ENCODE data around the gene ZBTB16. TPM values are rescaled to one million over a fixed set of nuclear protein-coding genes. Genes with fewer than 3 reads are reported as not detected.

The ZBTB16 gene
- total RNA-seq, 3 donors from 2014 or later: 4.9 to 82.1 (median 48.8) TPM

DNA sequence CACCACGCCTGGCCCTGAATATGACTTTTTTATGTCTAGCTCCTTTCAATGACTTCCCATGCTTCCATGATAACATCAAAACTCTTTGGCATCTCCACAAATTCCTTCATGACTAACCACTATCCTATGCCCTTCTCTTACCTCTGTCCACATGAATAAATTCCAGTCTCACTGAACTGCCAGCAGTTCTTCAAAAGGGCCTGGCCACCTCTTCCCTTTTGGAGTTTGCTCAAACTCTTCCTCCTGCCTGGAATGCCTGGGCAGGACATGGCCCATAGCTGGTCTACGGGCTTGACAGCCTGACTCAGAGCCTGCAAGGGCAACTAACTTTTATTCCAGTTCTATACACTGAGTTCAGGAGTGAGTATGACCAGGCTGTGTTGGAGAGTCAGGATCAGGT is 41.8 kb upstream of the ZBTB16 start:
- no peak overlapping the region for H3K4me3 ChIP-seq
- DNase-seq (no peak), ATAC-seq (no peak)
- no peaks in the 10 kb centered on the region for H3K9me3 ChIP-seq
- no peaks in the 10 kb centered on the region for H3K36me3 ChIP-seq (ENCODE audit: low read depth)
- no peaks in the 10 kb centered on the region for H3K4me1 ChIP-seq (ENCODE audit: low read depth)
- intact Hi-C loops (cut with DNase I, micrococcal nuclease): no loop called here
- TF ChIP-seq, protein P1, sequence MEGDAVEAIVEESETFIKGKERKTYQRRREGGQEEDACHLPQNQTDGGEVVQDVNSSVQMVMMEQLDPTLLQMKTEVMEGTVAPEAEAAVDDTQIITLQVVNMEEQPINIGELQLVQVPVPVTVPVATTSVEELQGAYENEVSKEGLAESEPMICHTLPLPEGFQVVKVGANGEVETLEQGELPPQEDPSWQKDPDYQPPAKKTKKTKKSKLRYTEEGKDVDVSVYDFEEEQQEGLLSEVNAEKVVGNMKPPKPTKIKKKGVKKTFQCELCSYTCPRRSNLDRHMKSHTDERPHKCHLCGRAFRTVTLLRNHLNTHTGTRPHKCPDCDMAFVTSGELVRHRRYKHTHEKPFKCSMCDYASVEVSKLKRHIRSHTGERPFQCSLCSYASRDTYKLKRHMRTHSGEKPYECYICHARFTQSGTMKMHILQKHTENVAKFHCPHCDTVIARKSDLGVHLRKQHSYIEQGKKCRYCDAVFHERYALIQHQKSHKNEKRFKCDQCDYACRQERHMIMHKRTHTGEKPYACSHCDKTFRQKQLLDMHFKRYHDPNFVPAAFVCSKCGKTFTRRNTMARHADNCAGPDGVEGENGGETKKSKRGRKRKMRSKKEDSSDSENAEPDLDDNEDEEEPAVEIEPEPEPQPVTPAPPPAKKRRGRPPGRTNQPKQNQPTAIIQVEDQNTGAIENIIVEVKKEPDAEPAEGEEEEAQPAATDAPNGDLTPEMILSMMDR (IDR thresholded peaks at IDR 0.05): no peak

DNA sequence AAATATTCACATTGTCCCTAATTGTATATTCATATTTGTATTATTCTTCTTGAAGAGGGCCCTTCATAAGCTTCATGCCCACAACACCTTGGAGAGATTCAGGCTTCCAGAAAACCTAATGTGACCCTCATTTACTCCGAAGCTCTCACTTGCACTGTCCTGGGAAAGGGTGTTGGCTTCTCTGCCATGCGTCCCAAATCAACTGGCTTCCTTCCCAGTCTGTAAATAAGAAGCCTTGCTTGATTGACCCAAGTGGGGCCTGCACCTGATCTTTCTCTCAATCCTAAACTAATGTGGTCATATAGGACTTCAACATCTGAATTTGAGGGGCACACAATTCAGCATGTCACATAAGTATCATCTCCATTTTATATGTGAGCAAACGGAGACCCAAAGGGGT is 40.5 kb upstream of the ZBTB16 start:
- H3K36me3 ChIP-seq (ENCODE audit: low read depth): no peaks in the 10 kb centered on the region
- intact Hi-C loops (cut with DNase I, micrococcal nuclease): no loop called here
- DNase-seq: peak in 1 of 3 donors; percentile 23
- no peak overlapping the region for H3K4me3 ChIP-seq
- no peaks in the 10 kb centered on the region for H3K9me3 ChIP-seq
- H3K4me1 ChIP-seq (ENCODE audit: low read depth): no peaks in the 10 kb centered on the region
- TF ChIP-seq, protein P1 (IDR thresholded peaks at IDR 0.05): no peak
- peak; percentile 58 for ATAC-seq

DNA sequence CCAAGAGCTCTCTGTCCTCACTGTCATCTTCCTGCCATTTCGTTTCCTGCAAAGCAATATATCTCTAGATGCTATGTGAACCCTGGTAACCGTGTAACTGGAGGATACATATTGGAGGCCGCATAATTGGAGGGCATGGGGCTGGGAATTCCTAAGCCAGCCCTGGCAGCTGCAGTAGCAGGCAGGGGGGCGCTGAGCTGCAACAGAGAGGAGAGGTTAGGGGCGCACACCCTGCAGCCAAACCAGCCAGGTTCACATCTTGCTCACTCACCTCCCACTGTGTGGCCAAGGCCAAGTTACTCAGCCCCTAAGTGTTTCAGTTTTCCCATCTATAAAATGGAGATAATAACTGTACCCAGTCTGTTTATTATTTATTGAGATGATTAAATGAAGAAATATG is 39.9 kb upstream of the ZBTB16 start:
- ATAC-seq (no peak), DNase-seq (no peak)
- H3K4me1 ChIP-seq (ENCODE audit: low read depth): no peaks in the 10 kb centered on the region
- intact Hi-C loops (cut with DNase I, micrococcal nuclease): no loop called here
- no peaks in the 10 kb centered on the region for H3K9me3 ChIP-seq
- no peak overlapping the region for H3K4me3 ChIP-seq
- TF ChIP-seq, protein P1 (IDR thresholded peaks at IDR 0.05): no peak
- H3K36me3 ChIP-seq (ENCODE audit: low read depth): no peaks in the 10 kb centered on the region

DNA sequence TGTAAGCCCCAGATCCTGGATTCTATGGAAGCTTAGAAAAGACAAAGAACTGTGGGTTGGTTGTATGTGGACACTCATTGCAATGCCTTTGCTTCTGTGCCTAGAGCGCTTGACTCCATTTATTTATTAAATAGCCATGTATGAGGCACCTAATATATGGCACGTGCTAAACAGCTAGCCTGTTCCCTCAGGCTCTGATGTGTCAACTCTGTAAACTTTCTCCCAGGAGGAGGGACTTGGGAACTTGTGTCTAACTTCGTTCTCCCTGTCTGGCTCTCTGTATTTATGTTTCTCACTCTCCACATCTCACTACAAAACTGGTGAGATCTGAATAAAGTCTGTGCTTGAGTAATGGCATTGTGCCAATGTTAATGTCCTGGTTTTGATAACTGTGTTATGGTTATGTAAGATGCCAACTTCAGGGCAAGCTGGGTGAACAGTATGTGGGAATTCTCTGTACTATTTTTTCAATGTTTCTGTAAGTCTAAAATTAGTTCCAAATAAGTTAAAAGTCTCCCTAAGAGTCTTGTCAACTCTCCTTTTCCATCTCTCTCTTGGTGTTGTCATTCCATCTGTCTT is 34.1 kb upstream of the ZBTB16 start:
- intact Hi-C loops (cut with DNase I, micrococcal nuclease): no loop called here
- Histone ChIP-seq H3K36me3 (ENCODE audit: low read depth) (no peaks in the 10 kb centered on the region), H3K4me3 (no peak overlapping the region), H3K4me1 (ENCODE audit: low read depth) (no peaks in the 10 kb centered on the region), H3K9me3 (no peaks in the 10 kb centered on the region)
- TF ChIP-seq, protein P1 (IDR thresholded peaks at IDR 0.05): no peak
- DNase-seq: no peak
- no peak for ATAC-seq

DNA sequence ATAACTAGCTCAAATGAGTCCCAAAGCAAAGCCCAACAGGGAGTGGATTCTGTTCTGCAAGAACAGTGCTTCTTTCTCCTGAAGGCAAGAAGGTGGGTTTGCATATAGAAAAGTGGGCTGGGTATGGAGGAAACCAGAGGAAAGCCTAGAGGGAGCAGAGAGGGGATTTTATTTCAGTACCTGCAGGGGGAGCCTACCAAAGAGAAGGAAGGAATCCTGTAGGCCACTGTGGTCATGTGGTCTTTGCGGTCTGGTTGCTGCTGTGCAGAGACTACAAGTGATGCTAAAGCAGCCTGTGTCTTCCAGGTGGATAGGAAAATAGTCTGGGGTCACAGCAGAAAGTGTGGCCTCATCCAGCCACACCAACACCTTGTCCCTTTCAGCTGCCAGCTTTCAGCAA is 33.2 kb upstream of the ZBTB16 start:
- TF ChIP-seq, protein P1 (IDR thresholded peaks at IDR 0.05): no peak
- Histone ChIP-seq H3K4me1 (ENCODE audit: low read depth) (no peaks in the 10 kb centered on the region), H3K36me3 (ENCODE audit: low read depth) (no peaks in the 10 kb centered on the region), H3K4me3 (no peak overlapping the region), H3K9me3 (no peaks in the 10 kb centered on the region)
- no peak for DNase-seq
- ATAC-seq: peak; percentile 44
- intact Hi-C loops (cut with DNase I, micrococcal nuclease): no loop called here

DNA sequence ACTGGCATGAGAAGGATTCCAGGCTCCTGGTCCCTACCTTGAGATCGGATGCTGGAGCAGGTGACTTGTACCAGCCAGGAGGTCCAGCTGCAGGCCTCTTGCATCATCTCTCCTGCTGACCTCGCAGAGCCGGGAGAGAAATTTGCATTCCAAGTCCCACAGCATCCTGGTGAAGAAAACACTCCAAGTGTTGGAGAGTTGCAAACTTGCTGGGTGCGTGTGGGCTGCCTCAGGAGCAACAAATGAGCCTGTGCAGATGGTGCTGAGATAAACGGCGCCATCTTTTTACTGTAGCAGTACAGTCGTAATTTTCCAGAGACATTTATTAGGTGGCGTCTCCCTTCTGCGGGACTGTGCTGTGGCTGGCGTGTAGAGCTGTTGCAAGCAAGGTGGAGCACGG is 32.1 kb upstream of the ZBTB16 start:
- intact Hi-C loops (cut with DNase I, micrococcal nuclease): no loop called here
- ATAC-seq: no peak

More for the DNA sequence above, 32.1 kb upstream of the ZBTB16 start:
- Histone ChIP-seq H3K4me3 (no peak overlapping the region), H3K4me1 (ENCODE audit: low read depth) (no peaks in the 10 kb centered on the region), H3K36me3 (ENCODE audit: low read depth) (no peaks in the 10 kb centered on the region), H3K9me3 (no peaks in the 10 kb centered on the region)
- TF ChIP-seq, protein P1 (IDR thresholded peaks at IDR 0.05): no peak
- DNase-seq: no peak

Data from mucosa of descending colon (tissue), 3 donors.